Fibroblast of lung (primary cell): ENCODE measurements around the gene ARHGEF12. TPM values are rescaled to one million over a fixed set of nuclear protein-coding genes. Genes with fewer than 3 reads are reported as not detected.

Experiments used
- DNase-seq, 2 donors: peaks; one replicate each; pipeline versions ENCODE4 v3.0.0 to v3.0.0-alpha.2; 2010; ENCODE audit warnings: low read depth in 2 of 2
- H2AFZ ChIP-seq: 2 replicates; pipeline ENCODE4 v1.5.1; 2012; ENCODE audit warnings: low read length, control low read depth, inconsistent platforms
- H3K27ac ChIP-seq: 2 replicates; pipeline ENCODE4 v1.5.1; 2011; ENCODE audit warnings: low read length, control low read depth; ENCODE audit not compliant: insufficient read depth
- H3K27me3 ChIP-seq: 2 replicates; pipeline ENCODE4 v1.5.1; 2011; ENCODE audit warnings: mild to moderate bottlenecking, low read length; ENCODE audit not compliant: control insufficient read depth, insufficient read depth
- H3K36me3 ChIP-seq: 2 replicates; pipeline ENCODE4 v1.5.1; 2011; ENCODE audit warnings: low read length; ENCODE audit not compliant: control insufficient read depth, insufficient read depth
- H3K4me1 ChIP-seq: 2 replicates; pipeline ENCODE4 v1.5.1; 2011; ENCODE audit warnings: low read length; ENCODE audit not compliant: control insufficient read depth, insufficient read depth; ENCODE audit errors: extremely low read depth
- H3K4me2 ChIP-seq: 2 replicates; pipeline ENCODE4 v1.5.1; 2011; ENCODE audit warnings: low read length, control low read depth; ENCODE audit not compliant: insufficient read depth; ENCODE audit errors: extremely low read depth
- H3K4me3 ChIP-seq, 4 experiments: fragments of 200-600 bp in 1 of 4; sonication (generic) in 1 of 4; replicated peaks in 1 of 4; 2 replicates each; pipeline ENCODE4 v1.5.1; 2011 to 2016; ENCODE audit warnings: low read length in 4 of 4, low read depth in 3 of 4, mild to moderate bottlenecking in 3 of 4, control low read depth in 2 of 4, inconsistent platforms in 1 of 4, mixed read lengths in 1 of 4; ENCODE audit not compliant: insufficient read depth in 1 of 4; ENCODE audit errors: control extremely low read depth in 1 of 4
- H3K79me2 ChIP-seq: 2 replicates; pipeline ENCODE4 v1.5.1; 2012; ENCODE audit warnings: mild to moderate bottlenecking, low read length, inconsistent platforms; ENCODE audit not compliant: control insufficient read depth, insufficient read depth
- H3K9ac ChIP-seq: 2 replicates; pipeline ENCODE4 v1.5.1; 2011; ENCODE audit warnings: mild to moderate bottlenecking, low read length, control low read depth; ENCODE audit not compliant: insufficient read depth
- H3K9me3 ChIP-seq: 2 replicates; pipeline ENCODE4 v1.5.1; 2012; ENCODE audit warnings: low read depth, low read length; ENCODE audit not compliant: control insufficient read depth, insufficient read depth
- H4K20me1 ChIP-seq: 2 replicates; pipeline ENCODE4 v1.5.1; 2011; ENCODE audit warnings: low read length; ENCODE audit not compliant: control insufficient read depth, insufficient read depth; ENCODE audit errors: extremely low read depth
- CTCF ChIP-seq, 2 donors: IDR thresholded peaks in 1 of 2; conservative IDR thresholded peaks in 1 of 2; 1 replicate in 1 of 2; 2 replicates in 1 of 2; pipeline ENCODE4 v1.5.1; 2011 to 2012; ENCODE audit warnings: low read length in 2 of 2, control low read depth in 1 of 2, inconsistent platforms in 1 of 2, low read depth in 1 of 2, mild to moderate bottlenecking in 1 of 2
- EZH2 ChIP-seq: IDR thresholded peaks from 2 replicates; pipeline ENCODE4 v1.5.1; 2012; ENCODE audit warnings: low read length, control low read depth, mild to moderate bottlenecking; ENCODE audit errors: missing control alignments
- polyA plus RNA-seq, 2 donors: library from polyadenylated mRNA; depleted of rRNA in 1 of 2; stranded (reverse) in 1 of 2; unstranded in 1 of 2; fragments of >200 nt; gene quantifications; 2 replicates each; pipeline ENCODE4 v1.2.1, GENCODE V29; 2011 to 2012; ENCODE audit warnings: missing spikeins in 1 of 2
- total RNA-seq: library from RNA; depleted of rRNA; stranded (reverse); fragments of >200 nt; gene quantifications from 2 replicates; pipeline ENCODE4 v1.2.1, GENCODE V29; 2014

ARHGEF12 gene
- total and polyA plus RNA-seq, 2 donors (not counting 1 experiment from before 2014, with no cell fraction given) = 63.1 to 141 TPM

DNA sequence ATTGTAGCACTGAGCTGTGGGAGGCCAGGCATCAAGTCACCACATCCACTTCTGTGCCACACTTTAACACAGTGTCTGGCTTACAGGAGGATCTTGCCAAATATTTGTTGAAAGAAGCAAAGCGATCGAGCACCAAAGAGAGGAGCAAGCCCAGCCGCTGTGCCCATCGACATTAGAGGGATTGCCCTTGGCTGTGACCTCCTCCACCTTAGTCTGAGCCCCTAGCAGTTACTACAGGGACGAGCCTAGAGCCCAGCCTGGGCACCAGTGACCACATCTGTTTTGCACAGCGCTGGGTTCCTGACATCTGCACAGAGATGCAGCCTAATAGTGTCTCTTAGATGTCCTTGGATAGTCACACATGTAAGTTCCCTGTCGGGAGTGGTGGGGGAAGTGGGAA lies 193.0 kb downstream of the ARHGEF12 start:
- Histone ChIP-seq H4K20me1 (no peaks in the 10 kb centered on the region), H3K4me1 (peaks cover 3% of the 10 kb centered on the region), H3K9ac (no peak overlapping the region), H3K4me2 (no peak overlapping the region), H3K36me3 (no peaks in the 10 kb centered on the region), H3K27ac (no peak overlapping the region), H3K79me2 (no peaks in the 10 kb centered on the region), H2AFZ (no peak overlapping the region), H3K27me3 (no peaks in the 10 kb centered on the region), H3K9me3 (no peaks in the 10 kb centered on the region), H3K4me3 (no peak overlapping the region)
- TF ChIP-seq CTCF (conservative IDR thresholded peaks at IDR 0.05 in 1 of 2, IDR thresholded peaks at IDR 0.05 in 1 of 2; ENCODE audit: low read depth in 1 of 2, low read length in 2 of 2) = no peak
- no peak for TF ChIP-seq EZH2
- DNase-seq = no peak

GRCh38 chr11:120529911-120530310 lies 193.7 kb downstream of the ARHGEF12 start:
- H3K9me3 ChIP-seq = no peaks in the 10 kb centered on the region
- H3K36me3 ChIP-seq = no peaks in the 10 kb centered on the region
- no peak overlapping the region for H3K4me3 ChIP-seq
- no peak for TF ChIP-seq EZH2
- TF ChIP-seq CTCF (conservative IDR thresholded peaks at IDR 0.05 in 1 of 2, IDR thresholded peaks at IDR 0.05 in 1 of 2; ENCODE audit: low read depth in 1 of 2, low read length in 2 of 2) = no peak
- H3K4me1 ChIP-seq = peaks cover 3% of the 10 kb centered on the region
- no peak overlapping the region for H3K4me2 ChIP-seq
- no peaks in the 10 kb centered on the region for H3K79me2 ChIP-seq
- DNase-seq = no peak
- no peaks in the 10 kb centered on the region for H3K27me3 ChIP-seq
- no peak overlapping the region for H2AFZ ChIP-seq
- H3K9ac ChIP-seq = no peak overlapping the region
- H4K20me1 ChIP-seq = no peaks in the 10 kb centered on the region
- H3K27ac ChIP-seq = no peak overlapping the region

DNA sequence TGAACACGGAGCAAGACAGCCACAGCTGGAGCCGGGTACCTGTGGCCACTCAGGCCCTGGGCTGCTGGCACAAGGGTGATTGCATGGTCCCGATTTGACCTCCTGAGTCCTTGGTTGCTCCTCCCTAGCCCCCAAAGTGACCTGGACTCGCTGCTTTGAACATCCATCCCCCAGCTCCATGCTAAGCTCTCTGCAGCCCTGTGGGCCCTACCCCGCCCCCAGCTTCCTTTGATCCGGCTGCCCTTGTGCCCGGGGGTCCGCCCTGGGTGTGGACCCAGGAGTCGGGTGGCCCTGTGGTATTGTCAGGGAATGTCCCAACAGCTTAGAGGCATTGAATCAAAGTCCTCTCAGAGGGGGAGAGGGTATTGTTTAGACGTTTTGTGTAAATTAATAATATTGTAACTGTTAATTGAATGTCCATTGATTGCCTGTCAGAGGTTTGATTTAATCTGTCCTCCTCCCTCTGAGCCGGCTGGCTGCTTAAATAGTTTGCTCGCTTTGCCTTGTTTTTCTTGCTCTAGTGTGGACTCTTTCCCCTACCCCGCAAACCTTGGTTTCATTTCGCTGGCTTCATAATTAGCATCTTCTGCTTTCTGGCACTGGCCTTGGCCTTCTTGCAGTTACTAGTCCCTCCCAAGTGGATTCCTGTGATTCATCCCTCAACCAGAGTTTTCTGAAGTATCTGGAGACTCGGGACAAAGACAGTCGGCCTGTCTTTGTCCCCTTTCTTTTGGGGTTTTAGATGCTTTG lies 196.0 kb downstream of the ARHGEF12 start:
- DNase-seq = peak; percentile 62 to 79
- H3K4me3 ChIP-seq = peak overlapping the region in 2 of 4 experiments; percentile 16 to 29
- H3K27ac ChIP-seq = no peak overlapping the region
- TF ChIP-seq CTCF (conservative IDR thresholded peaks at IDR 0.05 in 1 of 2, IDR thresholded peaks at IDR 0.05 in 1 of 2; ENCODE audit: low read depth in 1 of 2, low read length in 2 of 2) (no peak), EZH2 (no peak)
- no peaks in the 10 kb centered on the region for H4K20me1 ChIP-seq
- no peak overlapping the region for H3K9ac ChIP-seq
- H3K79me2 ChIP-seq = no peaks in the 10 kb centered on the region
- no peaks in the 10 kb centered on the region for H3K36me3 ChIP-seq
- no peaks in the 10 kb centered on the region for H3K27me3 ChIP-seq
- no peaks in the 10 kb centered on the region for H3K9me3 ChIP-seq
- H3K4me1 ChIP-seq = no peaks in the 10 kb centered on the region
- H3K4me2 ChIP-seq = peak overlapping the region; percentile 69
- H2AFZ ChIP-seq = no peak overlapping the region
